ENCODE results near the gene NTN5.

- no peak for TF ChIP-seq GATA3 (IDR thresholded peaks at IDR 0.05; ENCODE audit: low read depth, low read length)
- no peak for TF ChIP-seq GATA2 (IDR thresholded peaks at IDR 0.05; ENCODE audit: low read depth, low read length)
Measured at GRCh38 chr19:48685583-48685982, 12.8 kb upstream of the NTN5 start.
